ENCODE results near the gene ARHGEF17.

ARHGEF17 gene

DNA sequence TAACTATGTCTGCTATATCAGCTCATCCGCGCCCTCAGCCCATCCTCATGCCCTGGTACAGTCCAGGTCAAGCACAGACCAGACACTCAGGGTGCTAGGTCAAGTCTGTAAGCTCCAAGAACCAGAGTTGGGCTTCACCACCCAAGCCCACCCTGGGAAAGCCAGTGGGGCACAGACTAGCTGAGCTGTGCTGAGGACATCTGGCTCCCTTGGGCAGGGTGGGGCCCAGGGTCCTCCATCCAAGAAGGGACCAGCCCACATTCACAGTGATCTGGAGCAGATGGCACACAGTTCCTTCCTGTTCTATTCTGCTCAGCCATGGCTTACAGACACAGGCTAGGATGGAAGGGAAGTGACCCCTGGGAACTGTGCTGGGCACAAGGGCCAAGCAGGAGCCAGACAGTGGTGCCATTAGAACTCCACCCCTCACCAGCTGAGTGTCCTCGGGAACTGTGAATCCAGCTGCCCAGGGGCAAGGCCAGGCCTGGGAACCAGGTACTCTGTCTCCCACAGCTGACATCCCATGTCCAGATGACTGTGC, 26.8 kb upstream of the ARHGEF17 start:
- Mint-ChIP-seq H3K36me3 (ENCODE audit: low read depth) (no peaks in the 10 kb centered on the region), H3K27me3 (ENCODE audit: low read depth) (peaks cover 28% of the 10 kb centered on the region), H3K4me3 (no peak overlapping the region), H3K9me3 (no peaks in the 10 kb centered on the region), H3K4me1 (ENCODE audit: low read depth) (peaks cover 6% of the 10 kb centered on the region), H3K27ac (no peak overlapping the region)
- no peak for DNase-seq (ENCODE audit: low spot score)

DNA sequence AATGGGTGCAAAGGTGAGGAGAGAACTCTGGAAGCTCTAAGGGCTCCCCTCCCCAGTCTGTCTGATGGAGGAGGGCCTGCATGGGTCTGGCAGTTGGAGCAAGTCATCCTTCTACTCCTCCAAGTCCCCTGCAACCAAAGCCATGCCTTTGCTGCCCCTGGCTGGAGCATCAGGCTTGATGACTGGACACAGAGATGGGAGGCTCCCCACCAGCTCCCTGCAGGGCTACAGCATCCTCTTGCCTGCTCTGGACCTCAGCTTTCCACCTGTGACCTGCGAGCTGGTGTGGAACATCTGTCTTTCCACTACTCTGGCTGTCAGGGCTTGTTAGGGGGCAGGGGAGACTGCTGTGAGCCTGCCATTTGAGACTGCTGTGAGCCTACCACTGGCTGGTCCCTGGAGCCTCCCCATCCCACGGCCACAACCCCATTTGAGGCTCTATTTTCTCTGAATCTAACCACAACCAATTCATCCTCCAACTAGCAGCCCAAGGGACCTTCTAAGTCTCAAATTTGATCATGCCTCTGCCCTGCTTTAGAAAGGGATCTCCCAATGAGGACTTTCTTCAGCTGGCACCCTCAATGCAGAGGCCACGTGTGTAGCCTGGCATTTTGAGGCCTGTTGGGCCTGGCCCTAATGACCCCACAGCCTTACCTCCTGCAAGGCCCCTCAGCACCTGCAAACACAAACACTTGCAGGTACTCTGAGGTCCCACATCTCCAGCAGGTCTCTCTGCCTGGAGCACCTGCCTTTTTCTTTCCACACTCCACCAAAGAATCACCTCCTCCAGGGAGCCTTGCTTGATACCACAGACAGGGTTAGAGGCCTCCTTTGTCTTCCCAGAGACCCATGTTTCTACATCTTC, 26.0 kb upstream of the ARHGEF17 start:
- DNase-seq (ENCODE audit: low spot score), result no peak
- H3K27ac Mint-ChIP-seq, result no peak overlapping the region
- H3K9me3 Mint-ChIP-seq, result no peaks in the 10 kb centered on the region
- H3K4me3 Mint-ChIP-seq, result no peak overlapping the region
- peaks cover 22% of the 10 kb centered on the region for H3K27me3 Mint-ChIP-seq (ENCODE audit: low read depth)
- peaks cover 6% of the 10 kb centered on the region for H3K4me1 Mint-ChIP-seq (ENCODE audit: low read depth)
- no peaks in the 10 kb centered on the region for H3K36me3 Mint-ChIP-seq (ENCODE audit: low read depth)

DNA sequence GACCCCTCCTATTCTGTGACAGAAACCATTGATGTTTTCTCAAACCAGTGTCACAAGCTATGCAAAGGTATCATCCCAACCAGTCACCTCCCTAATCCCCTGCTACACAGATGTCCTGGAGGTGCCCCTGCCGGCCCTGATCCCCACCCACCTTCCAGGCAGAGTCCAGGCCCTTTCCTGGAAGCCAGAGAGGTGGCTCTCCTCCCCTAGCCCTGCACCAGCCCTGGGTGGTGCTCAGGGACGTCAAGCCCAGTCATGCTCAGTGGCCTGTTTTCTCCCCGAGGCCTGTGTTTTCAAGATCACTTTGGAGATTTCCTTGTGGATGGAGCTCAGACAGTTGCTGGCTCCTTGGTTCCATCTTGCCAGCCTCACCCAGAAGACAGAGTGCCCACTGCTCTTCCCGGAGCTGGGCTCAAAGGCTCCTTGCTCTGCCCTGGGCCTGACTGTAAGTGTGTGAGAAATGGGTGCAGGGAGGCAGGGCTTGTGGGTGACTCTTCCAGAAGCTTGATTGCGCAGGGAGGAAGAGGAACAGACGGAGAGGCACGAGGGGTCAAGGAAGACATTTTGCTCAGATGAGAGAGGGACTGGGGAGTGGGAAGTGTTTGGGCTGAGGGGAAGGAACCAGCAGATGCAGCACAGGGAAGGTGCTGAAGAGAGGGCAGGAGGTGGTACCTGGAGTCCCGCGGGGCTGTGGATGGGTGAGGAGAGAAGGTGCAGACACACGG, 24.6 kb upstream of the ARHGEF17 start:
- no peak overlapping the region for H3K4me3 Mint-ChIP-seq
- H3K27me3 Mint-ChIP-seq (ENCODE audit: low read depth), result peaks cover 22% of the 10 kb centered on the region
- H3K36me3 Mint-ChIP-seq (ENCODE audit: low read depth), result no peaks in the 10 kb centered on the region
- no peak for DNase-seq (ENCODE audit: low spot score)
- H3K4me1 Mint-ChIP-seq (ENCODE audit: low read depth), result peaks cover 12% of the 10 kb centered on the region
- no peaks in the 10 kb centered on the region for H3K9me3 Mint-ChIP-seq
- peak overlapping the region; percentile 2 for H3K27ac Mint-ChIP-seq

DNA sequence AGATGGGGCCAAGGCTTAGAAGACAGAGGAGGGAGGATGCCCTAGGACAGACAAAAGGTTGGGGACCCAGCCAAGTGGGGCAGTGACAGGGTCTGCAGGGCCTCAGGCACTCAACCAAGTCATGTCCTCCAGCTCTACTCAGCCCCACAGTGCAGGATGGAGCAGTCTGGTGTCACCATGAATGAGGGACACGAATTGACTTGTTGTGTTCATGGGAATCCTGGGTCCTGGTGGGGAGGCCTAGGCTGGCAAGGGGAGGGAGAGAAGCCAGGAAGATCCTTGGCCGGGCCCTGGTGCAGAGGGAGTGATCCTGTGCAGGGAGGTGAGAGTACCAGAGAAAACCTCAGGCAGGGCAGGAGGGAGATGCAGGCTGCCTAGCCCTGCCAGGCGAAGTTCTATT, 24.0 kb upstream of the ARHGEF17 start:
- DNase-seq (ENCODE audit: low spot score), result no peak
- Mint-ChIP-seq H3K27ac (no peak overlapping the region), H3K4me3 (no peak overlapping the region), H3K27me3 (ENCODE audit: low read depth) (peaks cover 19% of the 10 kb centered on the region), H3K9me3 (no peaks in the 10 kb centered on the region), H3K4me1 (ENCODE audit: low read depth) (peaks cover 17% of the 10 kb centered on the region), H3K36me3 (ENCODE audit: low read depth) (no peaks in the 10 kb centered on the region)

DNA sequence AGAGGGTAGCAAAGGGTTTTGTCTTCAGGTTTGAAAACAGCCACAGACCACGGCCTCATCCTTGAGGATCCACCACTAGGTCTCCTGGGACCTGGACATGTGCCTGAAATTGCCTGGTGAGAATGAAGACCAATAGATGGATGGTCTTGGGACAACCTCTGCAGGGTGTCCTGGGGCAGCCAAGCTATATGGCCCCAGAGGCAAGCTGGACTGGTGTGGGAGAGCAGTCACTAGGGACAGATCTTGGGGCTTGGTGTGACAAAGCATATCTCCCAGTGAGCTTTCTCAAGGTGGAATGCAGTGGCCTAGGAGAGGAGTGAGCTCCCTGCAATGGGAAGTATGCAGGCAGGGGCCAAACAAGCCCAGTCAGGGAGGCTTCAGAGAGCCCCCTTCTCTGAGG, 22.4 kb upstream of the ARHGEF17 start:
- no peaks in the 10 kb centered on the region for H3K9me3 Mint-ChIP-seq
- H3K36me3 Mint-ChIP-seq (ENCODE audit: low read depth), result no peaks in the 10 kb centered on the region
- no peak overlapping the region for H3K27ac Mint-ChIP-seq
- no peak overlapping the region for H3K4me3 Mint-ChIP-seq
- no peak for DNase-seq (ENCODE audit: low spot score)
- H3K27me3 Mint-ChIP-seq (ENCODE audit: low read depth), result peaks cover 12% of the 10 kb centered on the region
- peaks cover 18% of the 10 kb centered on the region for H3K4me1 Mint-ChIP-seq (ENCODE audit: low read depth)

DNA sequence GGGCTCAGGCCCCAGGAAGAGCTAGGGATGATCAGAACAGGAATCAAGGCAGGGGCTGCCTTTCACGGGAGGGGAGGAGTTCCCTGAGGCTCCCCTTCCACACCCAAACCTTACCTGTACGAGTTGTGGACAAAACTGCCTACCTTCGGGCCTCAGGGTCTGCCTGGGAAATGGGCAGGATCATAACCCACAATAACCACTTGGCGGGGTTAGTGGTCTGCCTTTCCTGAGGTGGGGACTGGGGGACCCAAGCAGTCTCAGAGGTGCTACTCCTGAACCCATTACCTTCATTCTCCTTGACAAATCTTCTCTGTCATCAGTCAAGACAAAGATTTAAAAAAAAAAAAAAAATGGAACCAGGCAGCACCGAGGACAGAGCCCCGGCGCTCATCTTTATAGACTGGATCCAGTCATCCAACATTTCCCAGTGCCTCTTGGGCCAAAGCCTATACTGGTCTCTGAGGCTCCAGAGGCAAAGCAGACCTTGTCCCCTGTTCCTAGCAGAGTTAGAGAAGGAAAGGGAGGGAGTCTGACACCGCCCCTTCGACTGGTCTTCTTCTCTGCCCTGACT, 21.8 kb upstream of the ARHGEF17 start:
- Mint-ChIP-seq H3K4me3 (no peak overlapping the region), H3K9me3 (no peaks in the 10 kb centered on the region), H3K4me1 (ENCODE audit: low read depth) (peaks cover 18% of the 10 kb centered on the region), H3K27me3 (ENCODE audit: low read depth) (peaks cover 14% of the 10 kb centered on the region), H3K27ac (no peak overlapping the region), H3K36me3 (ENCODE audit: low read depth) (no peaks in the 10 kb centered on the region)
- DNase-seq (ENCODE audit: low spot score), result no peak

DNA sequence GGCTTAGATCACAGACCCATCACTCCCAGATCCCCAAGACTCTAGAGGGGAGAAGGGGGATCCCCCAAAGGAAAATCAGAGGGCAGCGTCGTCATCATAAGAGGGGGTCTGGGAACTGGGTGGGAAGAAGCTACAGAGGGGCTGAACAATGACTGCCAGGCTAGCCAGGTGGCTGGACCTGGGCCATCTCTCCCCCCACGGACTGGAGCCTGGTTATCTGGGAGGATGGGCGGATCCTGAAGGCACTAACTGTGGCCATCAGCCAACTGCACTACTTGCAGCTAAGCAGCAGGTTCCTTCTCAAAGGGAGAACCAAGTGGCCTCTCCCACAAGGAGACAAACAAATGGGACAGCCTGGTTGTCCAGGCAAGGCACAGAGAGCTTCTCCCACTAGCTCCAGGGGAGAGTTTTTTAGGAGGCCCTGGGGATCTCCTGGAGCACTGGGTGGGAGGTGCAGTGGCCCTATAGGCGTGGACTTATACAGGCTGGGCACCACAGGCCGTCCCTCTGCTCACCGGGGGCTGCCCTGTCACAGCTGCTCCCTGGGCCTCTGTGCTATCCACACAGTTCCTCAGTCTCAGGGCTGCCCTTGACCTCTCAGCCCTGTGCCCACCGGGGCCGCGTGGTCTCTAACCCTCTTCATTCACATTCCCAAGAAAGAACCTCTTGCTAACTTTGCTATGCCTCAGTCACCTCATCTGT, 20.5 kb upstream of the ARHGEF17 start:
- Mint-ChIP-seq H3K4me1 (ENCODE audit: low read depth) (peaks cover 15% of the 10 kb centered on the region), H3K9me3 (no peaks in the 10 kb centered on the region), H3K27ac (no peak overlapping the region), H3K27me3 (ENCODE audit: low read depth) (peaks cover 14% of the 10 kb centered on the region), H3K36me3 (ENCODE audit: low read depth) (no peaks in the 10 kb centered on the region), H3K4me3 (no peak overlapping the region)
- DNase-seq (ENCODE audit: low spot score), result no peak

DNA sequence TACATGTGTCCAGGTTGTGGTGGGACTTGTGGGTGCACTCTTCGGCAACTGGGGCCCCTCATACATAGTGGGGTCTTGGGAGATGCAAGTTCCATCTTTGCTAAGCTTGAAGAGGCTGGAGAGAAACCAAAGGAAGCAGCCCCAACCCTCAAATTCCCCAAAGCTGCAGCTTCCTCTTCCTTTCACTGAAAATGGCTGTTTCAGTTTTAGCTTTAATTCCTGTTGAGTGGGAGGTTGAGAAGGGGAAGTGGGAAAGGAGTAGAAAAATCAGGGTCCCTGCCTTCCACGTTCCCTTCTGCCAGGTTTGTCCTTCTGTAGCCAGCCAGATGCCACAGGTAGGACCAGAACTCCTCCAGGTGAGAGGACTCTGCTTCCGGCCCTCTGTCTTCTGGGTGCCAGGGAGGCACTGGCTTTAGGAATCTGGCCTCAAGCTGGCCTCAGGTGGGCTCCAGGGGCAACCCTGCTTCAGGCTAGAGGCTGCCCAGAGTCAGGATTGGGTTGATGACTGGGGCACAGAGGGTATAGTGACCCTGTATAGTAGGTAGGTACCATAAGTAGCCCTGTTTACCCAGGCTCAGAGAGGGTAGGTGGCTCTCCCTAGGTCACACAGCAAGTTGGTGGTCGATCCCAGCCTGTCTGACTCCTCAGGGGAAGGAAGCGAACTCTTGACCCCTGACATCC, 19.7 kb upstream of the ARHGEF17 start:
- Mint-ChIP-seq H3K9me3 (no peaks in the 10 kb centered on the region), H3K27ac (no peak overlapping the region), H3K4me3 (no peak overlapping the region), H3K27me3 (ENCODE audit: low read depth) (peaks cover 16% of the 10 kb centered on the region), H3K4me1 (ENCODE audit: low read depth) (peaks cover 15% of the 10 kb centered on the region), H3K36me3 (ENCODE audit: low read depth) (no peaks in the 10 kb centered on the region)
- DNase-seq (ENCODE audit: low spot score), result no peak

DNA sequence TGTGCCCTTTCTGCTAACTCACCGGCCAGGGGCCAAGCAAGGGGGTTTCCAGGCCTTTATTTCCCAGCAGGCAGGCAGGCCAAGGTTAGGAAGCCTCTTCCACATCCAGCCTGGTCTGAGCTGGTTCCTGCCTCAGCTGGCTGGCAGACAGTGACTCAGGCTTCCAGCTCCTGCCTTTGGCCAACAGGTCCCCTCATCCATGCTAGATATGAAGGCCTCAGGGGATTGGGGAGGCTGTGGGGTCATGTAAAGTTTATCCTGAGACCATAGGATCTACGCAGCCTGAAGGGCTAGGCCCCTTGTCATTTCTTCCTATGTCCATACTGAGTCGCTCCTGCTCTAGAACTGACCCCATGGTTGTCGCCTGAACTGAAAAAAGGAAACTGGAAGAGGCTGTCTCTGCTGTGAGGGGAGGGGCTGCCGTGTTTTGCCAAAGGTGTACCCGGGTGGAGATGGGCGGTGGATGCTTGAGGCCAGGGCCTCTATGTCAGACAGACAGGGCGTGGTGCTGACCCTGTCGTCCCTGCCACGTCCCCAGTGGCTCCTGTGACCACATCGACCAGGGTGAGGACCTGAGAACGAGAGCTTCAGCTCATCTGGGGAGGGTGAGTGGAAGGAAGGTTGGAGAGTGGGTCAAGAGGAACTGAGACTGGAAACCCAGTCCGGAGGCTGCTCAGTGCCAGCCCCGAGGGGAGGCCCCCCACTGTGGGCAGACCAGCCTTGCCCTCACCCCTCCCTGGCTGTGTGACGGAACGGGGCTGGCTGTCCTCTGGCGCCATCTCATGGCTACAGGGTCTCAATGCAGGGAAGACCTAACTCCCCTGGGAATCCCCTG, 19.0 kb upstream of the ARHGEF17 start:
- Mint-ChIP-seq H3K27ac (peak overlapping the region; percentile 21), H3K9me3 (no peaks in the 10 kb centered on the region), H3K36me3 (ENCODE audit: low read depth) (no peaks in the 10 kb centered on the region), H3K27me3 (ENCODE audit: low read depth) (peaks cover 10% of the 10 kb centered on the region), H3K4me3 (no peak overlapping the region), H3K4me1 (ENCODE audit: low read depth) (peaks cover 15% of the 10 kb centered on the region)
- peak; percentile 32 for DNase-seq (ENCODE audit: low spot score)

DNA sequence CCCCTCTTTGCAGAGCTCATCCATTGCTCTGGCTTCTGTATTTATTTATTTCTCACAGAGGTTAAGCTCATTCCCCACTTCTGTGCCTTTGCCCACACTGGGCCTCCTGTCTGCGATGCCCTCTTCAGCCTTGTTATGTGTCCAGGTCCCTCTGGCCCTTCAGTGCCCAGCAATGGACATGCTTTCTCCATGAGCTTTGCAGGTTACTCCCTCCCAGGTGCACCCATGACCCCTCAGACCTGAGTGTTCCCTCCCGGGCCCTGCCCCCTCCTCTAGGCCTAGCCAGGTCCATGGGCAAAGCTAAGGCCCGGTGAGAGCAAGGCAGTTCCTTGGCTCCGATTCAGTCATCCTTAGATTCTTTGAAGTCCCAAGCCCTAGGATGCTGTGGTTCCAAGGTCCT, 17.5 kb upstream of the ARHGEF17 start:
- no peak for DNase-seq (ENCODE audit: low spot score)
- Mint-ChIP-seq H3K9me3 (no peaks in the 10 kb centered on the region), H3K4me3 (no peak overlapping the region), H3K27me3 (ENCODE audit: low read depth) (peaks cover 11% of the 10 kb centered on the region), H3K36me3 (ENCODE audit: low read depth) (no peaks in the 10 kb centered on the region), H3K4me1 (ENCODE audit: low read depth) (peaks cover 16% of the 10 kb centered on the region), H3K27ac (no peak overlapping the region)

DNA sequence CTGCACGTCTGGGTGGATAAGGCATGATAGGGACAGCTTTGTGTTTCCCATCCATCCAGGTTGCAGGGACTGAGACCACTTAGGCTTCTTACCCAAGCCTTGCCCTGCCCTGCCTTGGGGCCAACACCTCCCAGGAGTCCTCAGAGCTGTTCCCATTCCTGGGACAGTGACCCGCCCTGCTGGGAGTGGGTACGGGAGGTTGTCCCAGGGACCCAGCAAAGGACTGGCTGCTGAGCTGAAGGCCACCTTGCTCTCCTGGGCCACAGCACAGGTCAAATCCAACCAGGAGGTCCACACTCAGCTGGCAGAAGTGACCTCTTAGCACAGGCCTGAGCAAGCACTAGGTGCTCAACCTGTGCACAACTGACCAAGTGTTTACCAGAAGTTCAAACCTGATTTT, 16.9 kb upstream of the ARHGEF17 start:
- Mint-ChIP-seq H3K36me3 (ENCODE audit: low read depth) (no peaks in the 10 kb centered on the region), H3K9me3 (no peaks in the 10 kb centered on the region), H3K27ac (no peak overlapping the region), H3K27me3 (ENCODE audit: low read depth) (peaks cover 7% of the 10 kb centered on the region), H3K4me1 (ENCODE audit: low read depth) (peaks cover 16% of the 10 kb centered on the region), H3K4me3 (no peak overlapping the region)
- no peak for DNase-seq (ENCODE audit: low spot score)

DNA sequence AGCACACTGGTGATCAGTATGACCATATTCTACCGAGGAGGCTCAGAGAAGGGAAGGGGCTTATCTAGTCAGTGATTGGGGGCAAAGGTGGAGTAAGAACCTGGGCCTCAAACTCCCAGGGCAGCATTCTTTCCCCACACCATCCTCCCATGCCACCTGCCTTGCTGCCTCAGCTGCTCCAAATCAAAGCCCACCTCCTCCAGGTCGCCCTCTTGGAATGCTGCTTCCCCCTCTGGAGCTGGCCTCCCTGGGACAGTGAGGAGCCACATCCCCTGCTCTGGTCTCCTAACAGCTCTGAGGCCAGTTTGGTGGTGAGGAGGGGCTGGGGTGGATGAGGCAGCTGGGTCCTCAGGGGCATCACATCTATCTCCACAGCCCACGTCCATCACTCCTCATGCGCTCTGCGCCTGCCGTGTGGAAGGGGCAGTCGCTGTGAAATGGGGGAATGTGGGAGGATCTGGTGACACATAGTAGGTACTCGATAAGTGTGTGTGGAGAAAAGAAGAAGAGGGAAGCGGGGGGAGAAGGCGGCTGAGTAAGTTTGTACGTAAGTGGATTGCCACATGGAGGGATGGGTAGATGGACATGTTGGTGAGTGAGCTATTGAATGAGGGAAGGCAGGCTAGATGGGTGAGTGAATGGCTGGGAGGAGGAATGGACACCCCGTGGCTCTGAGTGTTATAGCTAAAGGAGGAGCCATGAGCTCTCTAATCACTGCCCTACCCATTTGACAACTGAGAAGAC, 16.1 kb upstream of the ARHGEF17 start:
- no peak overlapping the region for H3K27ac Mint-ChIP-seq
- peaks cover 7% of the 10 kb centered on the region for H3K27me3 Mint-ChIP-seq (ENCODE audit: low read depth)
- H3K4me1 Mint-ChIP-seq (ENCODE audit: low read depth), result peaks cover 16% of the 10 kb centered on the region
- DNase-seq (ENCODE audit: low spot score), result no peak
- H3K36me3 Mint-ChIP-seq (ENCODE audit: low read depth), result no peaks in the 10 kb centered on the region
- no peak overlapping the region for H3K4me3 Mint-ChIP-seq
- H3K9me3 Mint-ChIP-seq, result no peaks in the 10 kb centered on the region
